NT2/D1 (cell line): ENCODE data around the gene SEC61A2.

Source experiments
- DNase-seq: peaks from one replicate; pipeline ENCODE4 v3.0.0-alpha.2; 2011; ENCODE audit warnings: low read depth, low spot score
- H3K27me3 ChIP-seq: 2 replicates; pipeline ENCODE4 v1.6.0; 2011; ENCODE audit warnings: mild to moderate bottlenecking; ENCODE audit not compliant: insufficient read length, insufficient read depth
- H3K36me3 ChIP-seq: 2 replicates; pipeline ENCODE4 v1.6.1; 2011; ENCODE audit warnings: mild to moderate bottlenecking, low read length, mixed read lengths; ENCODE audit not compliant: insufficient read depth, insufficient read length
- H3K4me1 ChIP-seq: 2 replicates; pipeline ENCODE4 v1.5.1; 2011; ENCODE audit not compliant: insufficient read depth, insufficient read length
- H3K4me3 ChIP-seq: 2 replicates; pipeline ENCODE4 v1.5.1; 2011; ENCODE audit warnings: low read depth; ENCODE audit not compliant: insufficient read length
- H3K9ac ChIP-seq: 2 replicates; pipeline ENCODE4 v1.6.0; 2011; ENCODE audit warnings: low read depth; ENCODE audit not compliant: insufficient read length
- H3K9me3 ChIP-seq: 2 replicates; pipeline ENCODE4 v1.5.1; 2011; ENCODE audit warnings: mild to moderate bottlenecking, low read length; ENCODE audit not compliant: insufficient read depth
- SUZ12 ChIP-seq: IDR thresholded peaks from 2 replicates; pipeline ENCODE4 v1.6.1; 2011; ENCODE audit not compliant: insufficient read length, insufficient read depth; ENCODE audit errors: extremely low read depth
- YY1 ChIP-seq: IDR thresholded peaks from 2 replicates; pipeline ENCODE4 v1.6.1; 2011; ENCODE audit not compliant: insufficient read length, insufficient read depth
- ZNF274 ChIP-seq: IDR thresholded peaks from 2 replicates; pipeline ENCODE4 v1.6.1; 2011; ENCODE audit warnings: mild to moderate bottlenecking, low read depth, low read length

The SEC61A2 gene

DNA sequence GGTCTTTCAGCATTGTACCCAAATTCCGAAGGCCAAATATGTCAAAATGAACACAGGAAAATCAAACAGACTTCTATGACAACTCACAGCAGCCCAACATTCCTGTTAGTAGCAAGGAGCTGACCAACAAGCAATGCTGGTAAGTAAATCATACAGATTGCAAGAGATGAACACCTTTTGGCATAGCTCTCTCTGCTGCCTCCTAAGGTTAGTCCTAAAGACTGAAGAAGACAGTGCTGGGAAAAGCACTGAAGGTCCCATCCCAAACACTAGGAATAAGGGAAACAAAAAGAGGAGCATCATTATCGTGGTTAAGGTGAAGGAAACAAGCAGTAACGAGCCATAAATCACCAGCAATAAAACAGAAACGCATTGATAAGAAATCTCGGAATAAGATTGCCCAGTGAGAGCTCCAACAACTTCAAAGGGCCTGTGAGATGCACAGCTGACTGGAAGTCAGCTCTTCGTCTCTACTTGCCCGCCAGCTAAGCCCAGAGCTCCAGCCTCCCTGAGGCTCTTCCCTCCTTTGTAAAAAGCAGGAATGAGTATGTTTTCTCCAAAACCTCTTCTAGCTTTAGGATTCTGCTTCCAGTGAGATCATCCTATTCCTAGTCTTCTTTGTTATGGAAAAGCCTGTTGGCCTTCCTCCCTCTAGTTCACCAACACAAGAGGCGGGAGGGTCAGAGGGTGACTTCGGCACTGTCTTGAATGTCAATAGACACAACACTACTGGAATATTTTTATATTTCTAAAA, 50.9 kb downstream of the SEC61A2 start:
- Histone ChIP-seq H3K27me3 (no peaks in the 10 kb centered on the region), H3K4me1 (no peaks in the 10 kb centered on the region), H3K4me3 (no peak overlapping the region), H3K9ac (peak overlapping the region; percentile 16), H3K9me3 (no peaks in the 10 kb centered on the region), H3K36me3 (peaks cover 57% of the 10 kb centered on the region)
- TF ChIP-seq YY1 = no peak
- peak; percentile 68 for DNase-seq

GRCh38 chr10:12181065-12181775, 51.7 kb downstream of the SEC61A2 start:
- TF ChIP-seq SUZ12 = no peak
- TF ChIP-seq ZNF274 = no peak
- no peak for TF ChIP-seq YY1
- Histone ChIP-seq H3K36me3 (peaks cover 57% of the 10 kb centered on the region), H3K27me3 (no peaks in the 10 kb centered on the region), H3K9me3 (no peaks in the 10 kb centered on the region), H3K9ac (peak overlapping the region; percentile 2), H3K4me3 (no peak overlapping the region), H3K4me1 (no peaks in the 10 kb centered on the region)
- DNase-seq = no peak

DNA sequence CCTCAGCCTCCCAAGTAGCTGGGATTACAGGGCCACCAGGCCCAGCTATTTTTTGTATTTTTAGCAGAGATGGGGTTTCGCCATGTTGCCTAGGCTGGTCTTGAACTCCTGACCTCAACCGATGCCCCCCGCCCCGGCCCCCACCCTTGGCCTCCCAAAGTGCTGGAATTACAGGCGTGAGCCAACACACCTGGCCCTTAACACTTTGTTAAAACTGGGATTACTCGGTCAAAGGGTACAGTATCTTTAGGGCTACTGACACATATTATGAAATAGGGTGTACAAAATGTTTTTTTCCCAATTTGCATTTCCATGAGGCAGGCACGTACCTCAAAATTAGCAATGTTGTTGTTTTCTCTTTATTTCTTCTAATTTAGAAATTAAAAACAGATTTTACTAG, 54.7 kb downstream of the SEC61A2 start:
- Histone ChIP-seq H3K9me3 (no peaks in the 10 kb centered on the region), H3K27me3 (no peaks in the 10 kb centered on the region), H3K4me3 (no peak overlapping the region), H3K4me1 (no peaks in the 10 kb centered on the region), H3K9ac (no peak overlapping the region), H3K36me3 (peaks cover 37% of the 10 kb centered on the region)
- TF ChIP-seq ZNF274 (no peak), SUZ12 (no peak), YY1 (no peak)
- no peak for DNase-seq

GRCh38 chr10:12186323-12186722, 56.8 kb downstream of the SEC61A2 start:
- no peak for TF ChIP-seq ZNF274
- no peak for TF ChIP-seq SUZ12
- no peak for TF ChIP-seq YY1
- Histone ChIP-seq H3K36me3 (peaks cover 30% of the 10 kb centered on the region), H3K9me3 (no peaks in the 10 kb centered on the region), H3K27me3 (no peaks in the 10 kb centered on the region), H3K4me1 (no peaks in the 10 kb centered on the region), H3K9ac (no peak overlapping the region), H3K4me3 (no peak overlapping the region)
- no peak for DNase-seq

DNA sequence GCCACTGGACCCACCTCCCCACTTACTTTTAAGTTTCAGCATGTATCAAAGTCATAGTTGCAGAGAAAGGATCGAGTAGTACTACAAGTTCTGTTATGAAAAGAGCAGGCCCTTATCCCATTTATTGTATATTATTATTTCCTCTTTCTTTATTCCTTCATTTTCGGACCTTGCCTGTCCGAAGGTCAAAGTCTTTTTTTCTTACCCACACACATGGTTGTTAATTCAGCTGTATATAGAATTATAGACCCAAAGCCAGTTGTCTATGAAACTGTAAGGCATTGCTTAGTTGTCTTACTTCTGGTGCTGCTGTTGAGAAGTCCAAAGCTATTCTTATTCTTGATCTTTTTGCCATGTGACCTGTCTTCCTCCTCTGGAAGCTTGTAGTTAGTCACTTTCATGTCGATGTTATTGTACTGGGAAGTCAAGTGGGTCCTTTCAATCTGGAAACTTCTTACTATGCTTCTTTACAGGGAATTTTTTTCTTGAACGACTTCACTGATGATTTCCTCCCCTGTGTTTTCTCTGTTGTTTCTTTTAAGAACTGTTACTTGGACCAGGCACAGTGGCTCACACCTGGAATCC, 57.9 kb downstream of the SEC61A2 start:
- Histone ChIP-seq H3K4me3 (no peak overlapping the region), H3K27me3 (no peaks in the 10 kb centered on the region), H3K9me3 (no peaks in the 10 kb centered on the region), H3K9ac (no peak overlapping the region), H3K36me3 (peaks cover 37% of the 10 kb centered on the region), H3K4me1 (no peaks in the 10 kb centered on the region)
- TF ChIP-seq ZNF274 = no peak
- no peak for TF ChIP-seq SUZ12
- no peak for TF ChIP-seq YY1
- no peak for DNase-seq

GRCh38 chr10:12188656-12189055, 59.2 kb downstream of the SEC61A2 start:
- H3K4me1 ChIP-seq = no peaks in the 10 kb centered on the region
- H3K9ac ChIP-seq = no peak overlapping the region
- no peak for DNase-seq
- TF ChIP-seq SUZ12 (no peak), ZNF274 (no peak), YY1 (no peak)
- peaks cover 35% of the 10 kb centered on the region for H3K36me3 ChIP-seq
- H3K4me3 ChIP-seq = no peak overlapping the region
- no peaks in the 10 kb centered on the region for H3K9me3 ChIP-seq
- H3K27me3 ChIP-seq = no peaks in the 10 kb centered on the region

DNA sequence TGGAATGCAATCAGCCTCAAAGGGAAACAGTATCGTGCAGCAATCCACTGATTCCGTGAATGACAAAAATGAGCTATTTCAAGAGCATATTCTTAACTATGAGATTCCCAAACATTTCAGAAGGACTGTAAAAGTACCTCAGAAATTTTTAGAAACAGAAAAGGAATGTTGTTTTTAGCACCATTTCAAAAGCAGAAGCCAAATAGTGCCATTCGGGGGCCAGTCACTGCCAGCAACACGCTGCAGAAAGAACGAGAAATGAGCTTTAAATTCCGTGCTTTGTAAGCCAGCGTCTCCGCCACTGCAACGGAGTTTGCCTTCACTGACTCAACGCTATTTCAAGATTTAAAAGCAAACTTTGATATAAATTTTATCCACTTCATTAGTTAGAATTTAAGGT, 59.9 kb downstream of the SEC61A2 start:
- no peaks in the 10 kb centered on the region for H3K27me3 ChIP-seq
- no peaks in the 10 kb centered on the region for H3K9me3 ChIP-seq
- peaks cover 2% of the 10 kb centered on the region for H3K4me1 ChIP-seq
- TF ChIP-seq YY1 (no peak), SUZ12 (no peak), ZNF274 (no peak)
- no peak for DNase-seq
- H3K36me3 ChIP-seq = peaks cover 34% of the 10 kb centered on the region
- no peak overlapping the region for H3K4me3 ChIP-seq
- H3K9ac ChIP-seq = no peak overlapping the region
